Left lung (tissue), 10 donors: ENCODE measurements around the gene AJM1. TPM values are rescaled to one million over a fixed set of nuclear protein-coding genes. Genes with fewer than 3 reads are reported as not detected.

Experiments used
- ATAC-seq: fragments of 200-7000 bp; cut with Tn5 transposase; one replicate; pipeline ENCODE4 v1.9.1; 2020; ENCODE audit warnings: moderate library complexity
- DNase-seq, 4 donors: peaks; one replicate each; pipeline ENCODE4 v3.0.0-alpha.2; 2013 to 2020
- H3K27ac ChIP-seq, 2 donors: fragments of 200-600 bp; sonication (generic) in 1 of 2; one replicate each; pipeline versions ENCODE4 v1.5.0 to v1.8.0; 2020 to 2021
- H3K27me3 ChIP-seq, 2 donors: fragments of 200-600 bp; sonication (generic) in 1 of 2; one replicate each; pipeline versions ENCODE4 v1.5.0 to v1.8.0; 2020 to 2021
- H3K36me3 ChIP-seq, 2 donors: fragments of 200-600 bp; sonication (generic) in 1 of 2; one replicate each; pipeline versions ENCODE4 v1.5.0 to v1.8.0; 2020 to 2021
- H3K4me1 ChIP-seq, 2 donors: fragments of 200-600 bp; one replicate each; pipeline ENCODE4 v1.8.0; 2021
- H3K4me3 ChIP-seq, 2 donors: fragments of 200-600 bp; sonication (generic) in 1 of 2; one replicate each; pipeline versions ENCODE4 v1.5.0 to v1.8.0; 2020 to 2021; ENCODE audit warnings: mild to moderate bottlenecking in 1 of 2
- H3K9me3 ChIP-seq, 2 donors: fragments of 200-600 bp; sonication (generic) in 1 of 2; one replicate each; pipeline versions ENCODE4 v1.5.0 to v1.8.0; 2020 to 2021
- CTCF ChIP-seq, 2 donors: fragments of 200-600 bp; sonication (generic) in 1 of 2; IDR thresholded peaks; one replicate each; pipeline versions ENCODE4 v1.5.0 to v1.8.0; 2021; ENCODE audit warnings: antibody characterized with exemption in 2 of 2
- intact Hi-C, 2 donors: fragments of 100-400 bp; cut with DNase I; formaldehyde crosslinking; loops; one replicate each; pipeline versions ENCODE4 v1.11.2 to v1.14.2; 2022
- polyA plus RNA-seq, 6 donors: library from polyadenylated mRNA; unstranded; fragments of 120-200 nt; gene quantifications; one replicate each; pipeline ENCODE4 v1.2.1, GENCODE V29; 2013; ENCODE audit not compliant: insufficient read length in 6 of 6
- total RNA-seq, 2 donors: library from RNA; stranded (reverse); fragmentation: NEBNext Ultra II Directional; extraction: Animal tissue kit (Norgen Biotek cat#: 25700); gene quantifications; one replicate each; pipeline ENCODE4 v1.2.1, GENCODE V29; 2021
- donor health status: DM: no; HTN: yes; CAD: no.
- donor health status: DM: no; HTN: no; CAD: no.

Gene AJM1
- total and polyA plus RNA-seq, 8 donors = 0.59 to 2.6 (median 1.2) TPM

GRCh38 chr9:136845465-136846260 is 3.4 kb downstream of the AJM1 start:
- H3K36me3 ChIP-seq = peaks cover 0 to 11% of the 10 kb centered on the region in 2 donors
- TF ChIP-seq CTCF (IDR thresholded peaks at IDR 0.05) = no peak
- no peak for DNase-seq
- no peaks in the 10 kb centered on the region for H3K9me3 ChIP-seq
- H3K27ac ChIP-seq = no peak overlapping the region
- H3K4me3 ChIP-seq = no peak overlapping the region
- intact Hi-C loops = no loop called here
- ATAC-seq = no peak
- peaks cover 37 to 74% of the 10 kb centered on the region in 2 donors for H3K4me1 ChIP-seq
- H3K27me3 ChIP-seq = peaks cover 33 to 61% of the 10 kb centered on the region in 2 donors

- TF ChIP-seq CTCF (IDR thresholded peaks at IDR 0.05) = no peak
- no peak overlapping the region for H3K27ac ChIP-seq
- no peaks in the 10 kb centered on the region for H3K9me3 ChIP-seq
- no peak for DNase-seq
- H3K27me3 ChIP-seq = peaks cover 33 to 61% of the 10 kb centered on the region in 2 donors
- peaks cover 0 to 15% of the 10 kb centered on the region in 2 donors for H3K36me3 ChIP-seq
- no peak for ATAC-seq
- intact Hi-C loops = no loop called here
- peak overlapping the region in 1 of 2 donors; percentile 77 for H3K4me3 ChIP-seq
- peaks cover 34 to 75% of the 10 kb centered on the region in 2 donors for H3K4me1 ChIP-seq
Observed at GRCh38 chr9:136846376-136847087, 4.3 kb downstream of the AJM1 start.

- intact Hi-C loops = no loop called here
- Histone ChIP-seq H3K9me3 (no peaks in the 10 kb centered on the region), H3K27ac (peak overlapping the region; percentile 76 to 90), H3K4me1 (peaks cover 30 to 68% of the 10 kb centered on the region in 2 donors), H3K36me3 (peaks cover 0 to 15% of the 10 kb centered on the region in 2 donors), H3K27me3 (peaks cover 33 to 61% of the 10 kb centered on the region in 2 donors), H3K4me3 (peak overlapping the region; percentile 77 to 93)
- TF ChIP-seq CTCF (IDR thresholded peaks at IDR 0.05) = no peak
- DNase-seq (peak in 2 of 4 donors; percentile 69 to 80), ATAC-seq (peak; percentile 50)
Observed at GRCh38 chr9:136847088-136847825, 5.0 kb downstream of the AJM1 start.

- peak overlapping the region; percentile 77 to 93 for H3K4me3 ChIP-seq
- DNase-seq = peak; percentile 50 to 96 (median 78)
- peak; percentile 59 for ATAC-seq
Observed at GRCh38 chr9:136847826-136848392, 5.6 kb downstream of the AJM1 start.

More at GRCh38 chr9:136847826-136848392, 5.6 kb downstream of the AJM1 start:
- Histone ChIP-seq H3K36me3 (peaks cover 0 to 15% of the 10 kb centered on the region in 2 donors), H3K9me3 (no peaks in the 10 kb centered on the region), H3K4me1 (peaks cover 26 to 61% of the 10 kb centered on the region in 2 donors), H3K27me3 (peaks cover 33 to 55% of the 10 kb centered on the region in 2 donors), H3K27ac (peak overlapping the region; percentile 76 to 90)
- TF ChIP-seq CTCF (IDR thresholded peaks at IDR 0.05) = no peak
- intact Hi-C loops = no loop called here
